K562 (cell line): ENCODE results near the gene CTPS2. TPM values are rescaled to one million over a fixed set of nuclear protein-coding genes. Genes with fewer than 3 reads are reported as not detected.
"Not testable (repeated sequence)": the region's sequence is repeated elsewhere in the genome, so short reads cannot be mapped to it uniquely, and the experiment has no call there.

Experiments used
- ATAC-seq: fragments of 200-7000 bp; cut with Tn5 transposase; 3 replicates; pipeline ENCODE4 v1.9.1; 2020; ENCODE audit warnings: moderate library complexity
- BruUV-seq: library from RNA; stranded (reverse); fragments of 400-500 nt; replicated peaks from 2 replicates; lab custom pipeline; 2021; lab: Mats Ljungman, UMichigan
- CTCF ChIA-PET: fragments of 300-600 bp; formaldehyde crosslinking; extraction: SDS; loops from one replicate; lab custom pipeline; 2021; ENCODE audit warnings: low intra/inter-chr PET ratio; lab: Yijun Ruan, JAX
- POLR2A ChIA-PET: fragments of 300-600, 350-650 bp; sonication (Branson Sonifier 250); formaldehyde crosslinking; extraction: SDS; loops from one replicate; lab custom pipeline; 2021; ENCODE audit warnings: antibody characterized with exemption, inconsistent platforms; lab: Yijun Ruan, JAX
- DNase-seq, 4 experiments: peaks; one replicate each; pipeline versions ENCODE4 v3.0.0 to v3.0.0-alpha.2; 2011 to 2018; ENCODE audit warnings: low spot score in 3 of 4, mixed read lengths in 3 of 4; ENCODE audit errors: extremely low read depth in 1 of 4
- FAIRE-seq: peaks from 2 replicates; lab custom pipeline; 2011; peaks lifted over from hg19 to GRCh38; lab: Jason Lieb, UNC
- H2AFZ ChIP-seq: 2 replicates; pipeline ENCODE4 v1.6.0; 2011; ENCODE audit warnings: low read depth, low read length, control low read depth, inconsistent platforms
- H3K27ac ChIP-seq: fragments of 200-600 bp; 3 replicates; pipeline ENCODE4 v1.8.0; 2011; ENCODE audit warnings: low read depth, mild to moderate bottlenecking, control low read depth, inconsistent platforms, low read length, moderate library complexity, mixed read lengths; ENCODE audit errors: extremely low read depth
- H3K27me3 ChIP-seq, 2 experiments: fragments of 300-600 bp in 1 of 2; 2 replicates in 1 of 2; 3 replicates in 1 of 2; pipeline versions ENCODE4 v1.6.0 to v1.8.0; 2011; ENCODE audit warnings: inconsistent platforms in 2 of 2, low read length in 2 of 2, mild to moderate bottlenecking in 1 of 2, mixed read lengths in 1 of 2, moderate library complexity in 1 of 2; ENCODE audit not compliant: control insufficient read depth in 2 of 2, insufficient read depth in 2 of 2
- H3K36me3 ChIP-seq: fragments of 300-600 bp; 3 replicates; pipeline ENCODE4 v1.8.0; 2011; ENCODE audit warnings: mild to moderate bottlenecking, low read length, inconsistent platforms; ENCODE audit not compliant: control insufficient read depth, insufficient read depth
- H3K4me1 ChIP-seq, 2 experiments: fragments of 200-600 bp in 1 of 2; replicated peaks in 1 of 2; 2 replicates in 1 of 2; 3 replicates in 1 of 2; pipeline versions ENCODE4 v1.5.1 to v1.8.0; 2011; ENCODE audit warnings: inconsistent platforms in 2 of 2, low read length in 2 of 2, mild to moderate bottlenecking in 1 of 2, mixed read lengths in 1 of 2, moderate library complexity in 1 of 2; ENCODE audit not compliant: control insufficient read depth in 2 of 2, insufficient read depth in 2 of 2
- H3K4me2 ChIP-seq: 2 replicates; pipeline ENCODE4 v1.6.1; 2011; ENCODE audit warnings: low read length, control low read depth, inconsistent platforms, mixed read lengths; ENCODE audit not compliant: insufficient read depth
- H3K4me3 ChIP-seq: fragments of 200-600 bp; sonication (generic), shearing (Covaris generic); 2 replicates; pipeline ENCODE4 v1.5.1; 2016; ENCODE audit warnings: control low read depth, inconsistent platforms
- H3K79me2 ChIP-seq: fragments of 200-600 bp; 3 replicates; pipeline ENCODE4 v1.8.0; 2011; ENCODE audit warnings: low read length, inconsistent platforms; ENCODE audit not compliant: control insufficient read depth, insufficient read depth
- H3K9ac ChIP-seq, 2 experiments: 2 replicates each; pipeline versions ENCODE4 v1.6.0 to v1.6.1; 2011; ENCODE audit warnings: low read depth in 2 of 2, low read length in 2 of 2, control low read depth in 1 of 2, inconsistent platforms in 1 of 2, mild to moderate bottlenecking in 1 of 2, mixed read lengths in 1 of 2; ENCODE audit not compliant: insufficient read depth in 1 of 2
- H3K9me1 ChIP-seq: one replicate; pipeline ENCODE4 v1.6.0; 2011; ENCODE audit warnings: inconsistent platforms, mild to moderate bottlenecking, low read length, moderate library complexity; ENCODE audit not compliant: control insufficient read depth, insufficient read depth
- H3K9me3 ChIP-seq: replicated peaks from 2 replicates; pipeline ENCODE4 v1.5.1; 2011; ENCODE audit warnings: low read depth, low read length, inconsistent platforms; ENCODE audit not compliant: control insufficient read depth, insufficient read depth
- H4K20me1 ChIP-seq: replicated peaks from 2 replicates; pipeline ENCODE4 v1.6.1; 2011; ENCODE audit warnings: low read length, inconsistent platforms, mixed read lengths; ENCODE audit not compliant: control insufficient read depth, insufficient read depth
- CHD1 ChIP-seq: fragments of 200-600 bp; sonication (generic); IDR thresholded peaks from one replicate; pipeline ENCODE4 v1.6.1; 2012; ENCODE audit warnings: mild to moderate bottlenecking, moderate library complexity, low read length, inconsistent platforms
- ETV5 ChIP-seq: sonication (generic); formaldehyde crosslinking; IDR thresholded peaks from 2 replicates; pipeline ENCODE4 v1.4.0; 2020; ENCODE audit warnings: low read depth, mild to moderate bottlenecking, missing genetic modification reagents
- POLR2B ChIP-seq: fragments of 450-650 bp; IDR thresholded peaks from 2 replicates; pipeline ENCODE4 v1.6.1; 2018; ENCODE audit warnings: low read depth; ENCODE audit not compliant: partially characterized antibody
- RAD21 ChIP-seq, 2 experiments: fragments of 250-450 bp in 1 of 2; fragments of 450-650 bp in 1 of 2; sonication (Bioruptor Pico) in 1 of 2; formaldehyde crosslinking in 1 of 2; IDR thresholded peaks in 1 of 2; conservative IDR thresholded peaks in 1 of 2; 2 replicates each; pipeline versions ENCODE4 v1.4.0 to v1.8.0; 2020 to 2022; ENCODE audit warnings: mild to moderate bottlenecking in 2 of 2, moderate library complexity in 1 of 2
- SIX5 ChIP-seq, 2 experiments: IDR thresholded peaks; 2 replicates each; pipeline ENCODE4 v1.6.1; 2011; ENCODE audit warnings: low read length in 2 of 2, borderline replicate concordance in 1 of 2, low read depth in 1 of 2, mild to moderate bottlenecking in 1 of 2, moderate library complexity in 1 of 2; ENCODE audit not compliant: insufficient read depth in 1 of 2
- SNRNP70 ChIP-seq: fragments of 200-400 bp; formaldehyde crosslinking; optimal IDR thresholded peaks from 2 replicates; pipeline ENCODE3; 2017; ENCODE audit warnings: low read depth, low read length
- SRF ChIP-seq, 2 experiments: fragments of 250-450, 450-650 bp in 1 of 2; sonication (Bioruptor Pico) in 1 of 2; sonication (generic) in 1 of 2; formaldehyde crosslinking; IDR thresholded peaks; 2 replicates each; pipeline versions ENCODE4 v1.5.0 to v1.5.1; 2020 to 2022; ENCODE audit warnings: mild to moderate bottlenecking in 1 of 2, missing genetic modification reagents in 1 of 2
- TAF15 ChIP-seq: fragments of 200-400 bp; formaldehyde crosslinking; IDR thresholded peaks from 2 replicates; pipeline ENCODE4 v1.6.1; 2017; ENCODE audit warnings: mild to moderate bottlenecking, low read depth, low read length, moderate library complexity
- ZNF639 ChIP-seq, 2 experiments: fragments of 200-800 bp in 1 of 2; sonication (Bioruptor generic) in 1 of 2; sonication (generic) in 1 of 2; formaldehyde crosslinking in 1 of 2; IDR thresholded peaks in 1 of 2; conservative IDR thresholded peaks in 1 of 2; 2 replicates each; pipeline versions ENCODE4 v1.5.0 to v1.6.1; 2016 to 2020; ENCODE audit warnings: missing compliant biosample characterization in 1 of 2, missing genetic modification characterization in 1 of 2, missing genetic modification reagents in 1 of 2
- ZNF644 ChIP-seq: fragments of 200-800 bp; sonication (Bioruptor generic); IDR thresholded peaks from 2 replicates; pipeline ENCODE4 v1.6.1; 2016; ENCODE audit warnings: low read depth, missing genetic modification characterization, missing compliant biosample characterization
- WGBS: fragments of 100-300 bp; shearing (Covaris generic); methylation state at CpG from one replicate; pipeline ENCODE4 v1.1.6; 2016; ENCODE audit warnings: low coverage, mixed read lengths; ENCODE audit not compliant: insufficient coverage; ENCODE audit errors: missing lambda C conversion rate; 5-methylcytosine and 5-hydroxymethylcytosine counted together
- in situ Hi-C: fragments of 300-500 bp; cut with MboI; formaldehyde crosslinking; loops from 4 replicates; pipeline ENCODE4 v1.15.0; 2018; ENCODE audit warnings: inconsistent platforms, mixed read lengths
- intact Hi-C: fragments of 100-400 bp; cut with micrococcal nuclease; formaldehyde crosslinking; loops from 2 replicates; pipeline ENCODE4 v1.14.2; 2022
- polyA plus RNA-seq, 8 experiments: library from polyadenylated mRNA; depleted of rRNA in 4 of 8; stranded (reverse) in 5 of 8; unstranded in 3 of 8; fragments of >200 nt; fragmentation: Nextera tagmentation in 2 of 8; fragmentation: Illumina TruSeq in 1 of 8; extraction: Ambion mirVana in 2 of 8; extraction: Trizol in 1 of 8; gene quantifications; 2 replicates each; pipeline versions ENCODE4 v1.2.1 to v1.2.3, GENCODE V29; 2011 to 2014; ENCODE audit warnings: inconsistent platforms in 1 of 8, missing spikeins in 1 of 8
- total RNA-seq, 7 experiments: library from RNA; depleted of rRNA in 6 of 7; stranded (reverse); fragments of >200 nt in 6 of 7; fragmentation: Illumina TruSeq in 2 of 7; extraction: Trizol in 2 of 7; gene quantifications; 2 replicates each; pipeline versions ENCODE4 v1.2.1 to v1.2.3, GENCODE V29; 2011 to 2021; ENCODE audit warnings: low replicate concordance in 1 of 7

Gene CTPS2
- total and polyA plus RNA-seq, 9 of the 15 experiments (the other 6 are each of a cell fraction or from before 2014, with no cell fraction given): 5.4 to 19.5 (median 14.1) TPM

DNA sequence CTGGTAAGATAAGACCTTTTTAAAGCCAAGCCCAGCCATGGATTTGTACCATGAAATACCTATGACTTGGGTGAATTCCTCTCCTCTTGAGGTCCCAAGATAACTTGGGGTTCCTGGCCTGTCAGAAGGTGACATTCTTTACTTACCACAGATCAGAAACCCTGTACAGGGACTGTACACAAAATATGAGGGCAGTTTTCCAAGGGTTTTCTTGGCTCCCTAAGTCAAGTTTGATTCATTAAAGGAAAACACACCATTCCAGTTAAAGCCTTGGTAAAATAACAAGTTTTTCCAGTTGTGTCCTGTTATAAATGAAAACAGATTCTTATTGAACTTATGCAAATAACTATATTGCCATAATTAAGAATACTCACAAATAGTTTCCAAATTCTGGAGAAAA lies 15.2 kb upstream of the CTPS2 start:
- ChIA-PET POLR2A (interaction anchor here (0.6 kb wide), 1 partner anchor 1209 kb away, joined by 4 read pairs; no protein-coding TSS in a partner anchor), CTCF (no interaction called here)
- no peaks in the 10 kb centered on the region; the same call in 1 of the 2 replicates for H4K20me1 ChIP-seq
- no peak for DNase-seq
- no peak overlapping the region for H3K9ac ChIP-seq
- no peaks in the 10 kb centered on the region for H3K9me1 ChIP-seq
- in situ Hi-C loops (no loop called here), intact Hi-C loops (no loop called here)
- BruUV-seq: no TSS peak
- H3K79me2 ChIP-seq: peaks cover 67% of the 10 kb centered on the region
- no peak overlapping the region for H3K4me2 ChIP-seq
- no peak overlapping the region for H2AFZ ChIP-seq
- H3K36me3 ChIP-seq: peaks cover 20% of the 10 kb centered on the region; the same call in 2 of the 3 replicates
- FAIRE-seq: no peak
- no peaks in the 10 kb centered on the region for H3K27me3 ChIP-seq
- no peak for TF ChIP-seq ETV5 (CRISPR knock-in tag)
- no peak for TF ChIP-seq SRF (CRISPR knock-in tag; IDR thresholded peaks at IDR 0.05)
- no peak for TF ChIP-seq SNRNP70
- no peak for TF ChIP-seq ZNF639 (CRISPR knock-in tag; conservative IDR thresholded peaks at IDR 0.05 in 1 of 2, IDR thresholded peaks at IDR 0.05 in 1 of 2)
- no peak for TF ChIP-seq ZNF644 (tag)
- no peak for TF ChIP-seq CHD1
- no peak for TF ChIP-seq POLR2B
- no peak for TF ChIP-seq TAF15
- TF ChIP-seq SIX5 (IDR thresholded peaks at IDR 0.05; ENCODE audit: borderline replicate concordance in 1 of 2, insufficient read depth in 1 of 2, low read depth in 1 of 2, low read length in 2 of 2): no peak
- TF ChIP-seq RAD21 (CRISPR knock-in tag; conservative IDR thresholded peaks at IDR 0.05 in 1 of 2, IDR thresholded peaks at IDR 0.05 in 1 of 2): no peak
- no peak for ATAC-seq
- H3K4me1 ChIP-seq: peaks cover 0 to 5% of the 10 kb centered on the region in 2 experiments; a peak in 4 of 5 replicates
- no peak overlapping the region for H3K27ac ChIP-seq
- H3K4me3 ChIP-seq: no peak overlapping the region
- H3K9me3 ChIP-seq: 0 out of 2 replicates have a peak, but pooled peaks cover 3% of the 10 kb centered on the region

DNA sequence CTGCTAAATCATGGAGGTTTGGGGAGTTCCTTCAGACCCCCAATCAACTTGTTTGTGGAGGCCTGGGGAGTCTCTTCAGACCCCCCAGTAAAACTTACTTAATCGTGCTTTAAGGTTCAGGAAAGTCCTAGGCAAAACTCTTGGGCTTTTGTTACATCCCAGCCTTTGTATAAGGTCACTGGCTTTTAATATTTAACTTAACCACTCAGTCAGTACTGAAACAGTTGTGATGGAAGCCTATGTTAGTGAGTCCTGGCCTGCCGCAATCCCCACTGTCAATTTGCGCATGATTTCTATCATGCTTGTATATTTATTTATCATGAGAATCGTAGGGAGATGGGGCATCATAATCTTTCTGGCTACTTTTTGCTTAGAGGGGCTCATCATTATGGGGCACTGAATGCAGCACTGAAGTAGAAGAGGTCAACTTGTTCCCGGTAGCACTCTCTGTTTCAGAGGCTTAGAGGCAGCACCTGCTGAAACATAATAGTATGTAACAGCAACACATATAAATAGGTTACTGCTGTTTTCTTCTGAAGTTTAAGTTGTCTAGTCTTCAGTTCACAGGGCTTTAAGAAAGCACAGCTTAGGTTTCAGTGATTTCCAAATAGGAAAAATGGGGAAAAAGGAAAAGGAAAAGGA lies 14.0 kb upstream of the CTPS2 start:
- 74% methylated on average over 5 of the region's 5 CpGs for WGBS
- FAIRE-seq, H3K4me2 ChIP-seq, BruUV-seq, H3K27ac ChIP-seq, ATAC-seq, H3K4me3 ChIP-seq, DNase-seq, POLR2A ChIA-PET, H3K9me1 ChIP-seq, H2AFZ ChIP-seq, CTCF ChIA-PET, H3K9ac ChIP-seq, H3K27me3 ChIP-seq, intact Hi-C loops, H4K20me1 ChIP-seq, H3K9me3 ChIP-seq, in situ Hi-C loops: not testable (repeated sequence)
- Histone ChIP-seq H3K36me3 (peaks cover 20% of the 10 kb centered on the region; the same call in 1 of the 3 replicates), H3K79me2 (peaks cover 73% of the 10 kb centered on the region), H3K4me1 (peaks cover 2 to 11% of the 10 kb centered on the region in 2 experiments; a peak in 3 of 5 replicates)
